ENCODE data around the gene TFR2.

TFR2 gene

DNA sequence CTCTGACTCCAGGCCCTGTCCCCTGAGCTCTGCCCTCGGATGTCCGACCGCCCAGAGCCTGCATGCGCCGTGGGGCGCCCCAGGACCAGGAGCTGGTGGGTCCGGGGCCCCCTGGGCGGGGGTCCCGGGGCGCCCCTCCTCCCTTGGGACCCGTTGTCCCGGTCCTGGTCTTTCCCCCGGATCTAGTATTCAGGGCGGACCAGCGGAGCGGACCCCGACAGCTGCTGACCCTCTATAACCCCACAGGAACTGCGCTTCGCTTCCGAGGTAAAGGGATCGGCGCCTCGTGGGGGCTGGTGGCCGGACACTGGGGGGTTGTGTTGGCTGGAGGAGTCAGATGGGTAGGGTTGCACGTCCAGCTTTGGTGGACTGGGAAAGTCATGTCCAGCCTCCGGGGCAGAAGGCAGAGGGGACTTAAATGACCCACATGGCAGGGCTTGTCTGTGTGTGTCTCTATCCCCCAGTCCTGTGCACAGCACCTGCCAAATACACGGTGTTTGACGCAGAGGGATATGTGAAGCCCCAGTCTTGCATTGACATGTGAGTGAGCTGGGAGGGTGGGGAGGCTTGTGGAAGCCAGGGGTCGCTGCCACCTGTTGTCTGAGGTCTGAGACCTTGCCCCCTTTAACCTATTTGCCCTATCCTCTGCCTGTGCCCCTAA lies 28.5 kb downstream of the TFR2 start:
- DNase-seq (ENCODE audit: low read depth in 2 of 2), result no peak

DNA sequence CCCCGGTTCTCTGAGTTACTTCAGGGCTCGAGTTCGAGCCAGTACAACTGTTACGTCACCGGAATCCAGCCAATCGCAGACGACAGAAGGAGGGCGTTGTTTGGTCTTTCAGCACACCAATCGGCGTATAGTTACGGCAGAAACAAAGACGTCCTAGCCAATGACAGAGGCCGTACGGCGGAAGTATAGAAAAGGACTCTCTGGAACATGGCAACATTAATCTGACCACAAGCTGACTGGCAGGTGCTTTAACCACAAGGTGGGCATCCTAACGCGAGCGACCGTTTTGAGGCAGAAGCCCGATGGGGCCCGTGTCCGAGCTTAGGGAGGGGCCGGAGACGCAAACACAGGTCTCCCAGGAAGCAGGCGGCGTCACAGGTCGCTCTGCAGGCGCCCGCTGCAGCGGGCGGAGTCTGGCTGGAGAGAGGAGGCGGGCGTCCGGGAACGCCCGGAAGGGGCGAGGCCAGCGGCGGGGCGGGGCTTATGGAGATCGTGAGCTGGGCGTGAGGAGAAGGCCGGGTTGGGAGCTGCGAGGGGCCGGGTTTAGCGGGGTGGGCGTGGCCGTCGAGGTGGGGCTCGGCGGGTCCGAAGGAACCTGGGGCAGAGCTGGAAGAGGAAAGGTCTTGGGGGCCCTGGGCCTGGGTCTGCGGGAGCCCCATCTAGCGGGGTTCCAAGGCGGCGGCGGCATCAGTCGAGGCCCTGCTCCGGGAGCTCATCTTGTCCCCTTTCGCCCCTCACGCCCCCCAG lies 29.2 kb downstream of the TFR2 start, which contains the start of gene MOSPD3:
Gene MOSPD3, plus strand, starts transcription at position 558 of the 747 bp plus-strand sequence. CDS start 252 bp downstream, outside the sequence.
- DNase-seq (ENCODE audit: low read depth in 2 of 2), result peak; percentile 97 to 98

DNA sequence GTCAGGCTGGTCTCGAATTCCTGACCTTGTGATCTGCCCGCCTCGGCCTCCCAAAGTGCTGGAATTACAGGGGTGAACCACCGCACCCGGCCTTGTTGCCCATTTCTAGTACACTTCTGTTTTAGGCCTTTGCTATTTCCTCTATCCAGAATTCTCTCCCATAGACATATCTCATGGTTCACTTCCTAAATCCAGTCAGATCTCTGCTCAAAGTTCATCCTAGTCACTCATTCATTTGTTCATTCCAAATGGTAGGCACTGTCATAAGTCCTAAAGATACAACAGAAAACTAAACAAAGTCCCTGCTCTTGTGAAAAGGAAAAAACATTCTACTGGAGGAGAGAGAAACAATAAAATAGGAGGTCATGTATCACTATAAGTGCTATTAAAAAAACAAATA lies 31.4 kb downstream of the TFR2 start:
- DNase-seq (ENCODE audit: low read depth in 2 of 2), result no peak

DNA sequence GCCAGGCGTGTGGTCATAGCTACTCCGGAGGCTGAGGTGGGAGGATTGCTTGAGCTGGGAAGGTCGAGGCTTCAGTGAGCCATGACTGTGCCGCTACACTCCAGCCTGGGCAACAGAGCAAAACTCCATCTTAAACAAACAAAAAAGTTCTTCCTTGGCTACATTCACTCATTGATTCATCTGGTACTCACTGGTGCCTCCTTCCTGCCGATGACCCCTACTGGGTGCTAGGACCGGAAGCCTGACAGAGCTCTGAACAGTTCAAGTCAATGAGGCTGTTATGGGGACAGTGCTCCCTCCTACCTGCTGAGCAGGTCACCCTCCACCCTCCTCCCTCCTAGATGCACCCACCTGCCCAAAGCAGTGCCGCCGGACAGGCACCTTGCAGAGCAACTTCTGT lies 34.2 kb downstream of the TFR2 start:
- no peak for DNase-seq (ENCODE audit: low read depth in 2 of 2)

DNA sequence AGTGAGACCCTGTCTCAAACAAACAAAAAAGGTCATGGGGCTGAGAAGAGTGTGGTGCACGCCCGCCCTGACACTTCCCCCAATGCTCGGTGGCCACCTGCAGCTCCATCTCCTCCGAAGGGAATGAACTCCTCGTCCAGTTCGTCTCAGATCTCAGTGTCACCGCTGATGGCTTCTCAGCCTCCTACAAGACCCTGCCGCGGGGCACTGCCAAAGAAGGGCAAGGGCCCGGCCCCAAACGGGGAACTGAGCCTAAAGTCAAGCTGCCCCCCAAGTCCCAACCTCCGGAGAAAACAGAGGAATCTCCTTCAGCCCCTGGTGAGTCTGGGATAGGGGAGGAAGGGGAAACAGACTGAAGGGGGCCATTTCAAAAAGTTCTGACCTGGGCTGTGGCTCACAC lies 35.0 kb downstream of the TFR2 start:
- no peak for DNase-seq (ENCODE audit: low read depth in 2 of 2)

DNA sequence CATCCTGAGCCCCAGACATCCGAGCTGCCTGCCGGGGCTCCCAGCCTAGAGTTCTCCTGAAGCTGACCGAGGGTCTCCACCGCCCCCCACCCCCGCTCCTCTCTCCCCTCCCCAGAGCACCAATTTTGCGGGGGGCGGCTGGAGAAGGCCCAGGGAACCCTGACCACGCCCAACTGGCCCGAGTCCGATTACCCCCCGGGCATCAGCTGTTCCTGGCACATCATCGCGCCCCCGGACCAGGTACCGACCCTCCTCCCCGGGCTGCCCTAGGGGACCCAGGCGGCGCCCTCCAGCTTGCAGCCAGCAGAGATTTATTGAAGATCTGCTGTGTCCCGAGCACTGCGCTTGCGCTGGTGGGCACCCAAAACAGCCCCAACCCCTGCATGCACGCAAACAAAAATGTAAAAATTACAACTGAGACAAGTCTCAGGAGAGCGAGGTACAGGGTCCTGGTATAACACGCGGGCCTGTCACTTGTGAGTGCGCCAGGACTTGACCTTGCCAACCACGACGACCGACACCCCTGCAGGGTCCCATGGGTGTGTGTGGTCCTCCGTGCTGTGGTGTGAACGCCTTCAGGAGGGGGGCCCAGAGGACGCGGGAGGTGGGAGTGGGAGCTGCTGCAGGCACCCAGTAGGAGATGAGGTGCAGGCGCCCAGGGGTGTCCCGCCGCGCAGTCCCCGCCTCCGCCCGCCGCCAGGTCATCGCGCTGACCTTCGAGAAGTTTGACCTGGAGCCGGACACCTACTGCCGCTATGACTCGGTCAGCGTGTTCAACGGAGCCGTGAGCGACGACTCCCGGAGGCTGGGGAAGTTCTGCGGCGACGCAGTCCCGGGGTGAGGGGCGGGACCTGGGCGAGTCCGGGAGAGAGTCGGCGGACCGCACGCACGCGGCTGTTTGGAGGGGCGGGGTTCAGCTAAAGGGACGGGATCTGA lies 36.1 kb downstream of the TFR2 start:
- DNase-seq (ENCODE audit: low read depth in 2 of 2), result peak in 1 of 2 donors; percentile 42

DNA sequence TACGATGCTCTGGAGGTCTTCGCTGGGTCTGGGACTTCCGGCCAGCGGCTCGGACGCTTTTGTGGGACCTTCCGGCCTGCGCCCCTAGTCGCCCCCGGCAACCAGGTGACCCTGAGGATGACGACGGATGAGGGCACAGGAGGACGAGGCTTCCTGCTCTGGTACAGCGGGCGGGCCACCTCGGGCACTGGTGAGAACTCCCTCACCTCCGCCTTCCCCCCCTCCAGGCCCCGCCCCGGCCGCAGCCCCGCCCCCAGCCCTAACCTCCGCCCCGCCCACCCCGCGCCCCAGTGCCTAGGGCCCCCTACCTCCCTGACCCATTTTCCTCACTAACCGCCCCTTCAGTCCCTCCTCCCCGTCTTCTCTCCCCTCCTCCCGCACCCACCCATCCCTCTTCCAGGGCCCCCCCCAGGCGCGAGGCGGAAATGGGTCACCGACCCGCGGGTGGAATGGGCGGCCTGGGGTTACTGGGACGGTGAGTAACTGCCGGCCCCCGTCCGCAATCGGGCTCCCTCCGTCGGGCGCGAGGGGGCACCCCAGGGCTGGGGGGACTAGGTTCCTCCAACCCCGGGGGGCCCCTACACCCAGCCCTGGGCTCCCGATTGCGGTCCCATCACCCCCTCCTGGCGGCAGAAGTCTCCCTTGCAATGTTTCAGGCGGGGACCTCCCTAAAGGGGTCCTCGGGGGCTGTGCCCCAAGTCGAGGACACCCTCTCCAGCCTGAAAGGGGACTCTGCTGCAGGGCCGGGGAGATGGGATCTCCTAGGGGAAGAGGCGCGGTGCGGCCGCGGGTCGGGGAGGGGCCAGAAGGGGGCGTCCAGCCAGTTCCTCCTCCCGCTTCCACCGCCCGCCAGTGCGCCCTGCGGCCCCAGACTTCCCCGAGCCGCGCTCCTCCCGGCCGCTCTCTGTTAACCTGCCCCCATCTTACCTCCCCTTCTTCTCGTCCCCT lies 37.0 kb downstream of the TFR2 start:
- peak in 1 of 2 donors; percentile 65 for DNase-seq (ENCODE audit: low read depth in 2 of 2)

DNA sequence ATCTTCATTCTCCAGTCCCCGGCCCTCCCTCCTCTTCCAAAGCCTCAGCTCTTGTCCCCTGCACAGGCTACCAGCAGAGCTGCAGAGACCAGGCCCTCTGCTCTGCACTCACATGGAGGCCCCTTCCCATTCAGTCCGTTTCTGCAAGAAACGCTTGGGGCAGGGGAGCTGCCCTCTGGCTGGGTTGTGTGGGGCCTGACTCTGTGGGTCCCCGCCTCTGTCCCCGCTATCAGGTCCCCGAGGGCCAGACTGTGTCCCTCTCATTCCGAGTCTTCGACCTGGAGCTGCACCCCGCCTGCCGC lies 37.7 kb downstream of the TFR2 start:
- DNase-seq (ENCODE audit: low read depth in 2 of 2), result no peak

DNA sequence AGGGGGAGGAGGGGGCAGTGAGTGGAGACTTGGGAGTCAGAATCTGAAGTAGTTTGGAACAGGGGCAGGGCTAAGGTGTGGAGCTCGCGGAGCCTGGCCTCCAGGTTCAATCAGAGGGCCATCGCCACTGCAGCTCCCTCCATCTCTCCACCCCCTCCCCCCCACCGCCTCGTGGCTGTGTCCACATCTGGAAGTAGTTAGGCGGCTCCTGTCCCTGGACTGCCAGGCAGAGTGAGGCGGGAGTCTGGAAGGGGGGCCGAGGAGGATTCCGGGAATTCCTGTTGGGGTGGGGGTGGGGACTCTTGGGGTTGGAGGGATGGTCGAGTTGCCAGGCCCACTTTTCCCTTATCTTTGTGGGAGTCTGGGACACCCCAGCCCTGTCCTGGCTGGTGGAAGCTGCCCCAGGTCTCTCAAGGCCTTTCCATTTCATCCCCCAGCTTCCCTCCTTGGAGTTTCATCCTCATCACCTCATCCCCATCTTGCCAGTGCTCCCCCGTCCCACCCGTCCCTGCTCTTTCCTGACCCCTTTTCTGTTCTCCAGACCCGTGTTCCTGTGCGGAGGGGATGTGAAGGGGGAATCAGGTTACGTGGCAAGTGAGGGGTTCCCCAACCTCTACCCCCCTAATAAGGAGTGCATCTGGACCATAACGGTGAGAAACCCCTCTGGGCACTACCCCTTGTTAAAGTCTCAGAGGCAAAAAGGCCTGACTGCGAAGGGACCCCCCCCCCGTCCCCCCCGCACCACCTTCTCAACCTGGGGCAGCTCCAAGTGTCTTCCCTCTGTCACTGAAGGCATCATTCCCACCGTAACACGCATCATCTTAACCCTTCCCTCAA lies 38.2 kb downstream of the TFR2 start:
- DNase-seq (ENCODE audit: low read depth in 2 of 2), result no peak

DNA sequence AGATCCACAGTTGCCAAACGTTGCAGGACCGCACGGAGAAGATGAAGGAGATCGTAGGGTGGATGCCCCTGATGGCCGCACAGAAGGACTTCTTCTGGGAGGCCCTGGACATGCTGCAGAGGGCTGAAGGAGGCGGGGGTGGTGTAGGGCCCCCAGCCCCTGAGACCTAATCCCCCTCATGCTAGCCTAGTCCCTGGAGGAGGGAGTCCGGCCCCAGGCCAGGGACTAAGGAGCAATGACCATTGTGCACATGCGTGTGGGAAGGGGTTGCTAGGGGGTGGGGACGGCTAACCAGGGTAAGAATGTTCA lies 40.7 kb downstream of the TFR2 start:
- DNase-seq (ENCODE audit: low read depth in 2 of 2), result no peak

DNA sequence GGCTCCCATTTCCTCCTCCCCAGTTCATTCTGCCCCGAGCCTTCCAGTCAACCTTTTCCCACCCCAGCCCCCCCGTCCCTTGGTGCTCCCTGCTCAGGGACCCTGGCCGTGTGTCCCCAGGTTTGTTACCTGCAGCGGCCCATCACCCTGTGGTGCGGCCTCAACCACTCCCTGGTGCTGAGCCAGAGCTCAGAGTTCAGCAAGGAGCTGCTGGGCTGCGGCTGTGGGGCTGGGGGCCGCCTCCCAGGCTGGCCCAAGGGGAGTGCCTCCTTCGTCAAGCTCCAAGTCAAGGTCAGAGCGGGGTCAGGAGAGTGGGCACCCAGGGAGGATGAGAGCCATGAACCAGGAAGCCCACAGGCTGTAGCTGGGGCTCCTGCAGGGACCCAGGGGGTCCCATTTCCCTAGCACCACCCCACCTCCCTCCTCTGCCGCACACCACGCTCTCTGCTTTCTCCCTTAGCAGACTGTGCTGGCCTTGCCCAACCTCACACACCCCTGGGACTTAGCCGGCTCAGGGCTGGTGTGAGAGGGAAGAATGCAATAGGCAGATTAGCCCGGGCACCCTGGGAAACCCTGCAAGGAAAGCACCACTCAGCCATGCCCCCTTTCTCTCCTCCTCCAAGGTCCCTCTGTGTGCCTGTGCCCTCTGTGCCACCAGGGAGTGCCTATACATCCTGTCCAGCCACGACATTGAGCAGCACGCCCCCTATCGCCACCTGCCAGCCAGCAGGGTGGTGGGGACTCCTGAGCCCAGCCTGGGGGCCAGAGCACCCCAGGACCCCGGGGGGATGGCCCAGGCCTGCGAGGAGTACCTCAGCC lies 41.2 kb downstream of the TFR2 start:
- no peak for DNase-seq (ENCODE audit: low read depth in 2 of 2)

DNA sequence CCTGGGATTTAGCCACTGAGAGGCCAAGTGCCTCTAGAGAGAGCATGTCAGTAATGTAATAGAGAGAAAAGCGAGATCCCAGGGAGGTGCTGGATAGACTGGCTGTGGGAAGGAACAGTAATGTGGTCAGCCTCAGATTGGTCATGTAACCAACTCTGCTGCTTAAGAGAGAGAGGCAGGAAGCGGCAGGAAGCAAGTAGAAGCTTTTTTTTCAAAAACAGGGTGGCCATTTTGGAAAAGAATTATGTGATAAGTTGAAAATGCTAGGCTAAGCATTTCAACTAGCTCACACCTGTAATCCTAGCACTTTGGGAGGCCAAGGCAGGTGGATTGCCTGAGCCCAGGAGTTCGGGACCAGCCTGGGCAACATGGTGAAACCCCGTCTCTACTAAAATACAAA lies 42.9 kb downstream of the TFR2 start:
- no peak for DNase-seq (ENCODE audit: low read depth in 2 of 2)

DNA sequence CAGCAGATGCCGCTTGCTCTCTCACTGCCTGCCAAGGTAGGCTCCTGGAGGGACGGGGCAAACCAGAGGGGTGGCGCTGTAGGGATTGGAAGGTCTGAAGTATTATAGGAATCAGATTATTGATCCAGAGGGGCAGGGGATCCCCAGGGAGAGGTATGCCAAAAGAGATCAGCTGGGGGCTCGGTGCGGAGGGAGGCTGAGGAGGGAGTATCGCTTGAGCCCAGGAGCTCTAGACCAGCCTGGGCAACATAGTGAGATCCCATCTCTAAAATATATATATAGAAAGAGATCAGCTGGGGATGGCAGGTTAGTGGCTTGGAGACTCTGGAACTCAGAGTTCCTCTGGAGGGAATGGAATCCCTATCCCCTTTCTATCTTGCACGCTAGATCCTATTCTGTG lies 46.2 kb downstream of the TFR2 start:
- DNase-seq (ENCODE audit: low read depth in 2 of 2), result no peak

DNA sequence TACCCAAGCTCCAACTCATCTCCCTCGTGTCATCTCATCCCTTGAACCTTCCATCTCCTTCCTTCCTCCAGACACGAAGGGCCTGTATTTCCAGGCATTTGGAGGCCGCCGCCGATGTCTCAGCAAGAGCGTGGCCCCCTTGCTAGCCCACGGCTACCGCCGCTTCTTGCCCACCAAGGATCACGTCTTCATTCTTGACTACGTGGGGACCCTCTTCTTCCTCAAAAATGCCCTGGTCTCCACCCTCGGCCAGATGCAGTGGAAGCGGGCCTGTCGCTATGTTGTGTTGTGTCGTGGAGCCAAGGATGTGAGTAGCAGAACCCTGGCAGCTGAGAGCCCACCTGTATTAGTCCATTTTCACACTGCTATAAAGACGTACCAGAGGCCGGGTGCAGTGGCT lies 49.8 kb downstream of the TFR2 start:
- DNase-seq (ENCODE audit: low read depth in 2 of 2), result no peak

DNA sequence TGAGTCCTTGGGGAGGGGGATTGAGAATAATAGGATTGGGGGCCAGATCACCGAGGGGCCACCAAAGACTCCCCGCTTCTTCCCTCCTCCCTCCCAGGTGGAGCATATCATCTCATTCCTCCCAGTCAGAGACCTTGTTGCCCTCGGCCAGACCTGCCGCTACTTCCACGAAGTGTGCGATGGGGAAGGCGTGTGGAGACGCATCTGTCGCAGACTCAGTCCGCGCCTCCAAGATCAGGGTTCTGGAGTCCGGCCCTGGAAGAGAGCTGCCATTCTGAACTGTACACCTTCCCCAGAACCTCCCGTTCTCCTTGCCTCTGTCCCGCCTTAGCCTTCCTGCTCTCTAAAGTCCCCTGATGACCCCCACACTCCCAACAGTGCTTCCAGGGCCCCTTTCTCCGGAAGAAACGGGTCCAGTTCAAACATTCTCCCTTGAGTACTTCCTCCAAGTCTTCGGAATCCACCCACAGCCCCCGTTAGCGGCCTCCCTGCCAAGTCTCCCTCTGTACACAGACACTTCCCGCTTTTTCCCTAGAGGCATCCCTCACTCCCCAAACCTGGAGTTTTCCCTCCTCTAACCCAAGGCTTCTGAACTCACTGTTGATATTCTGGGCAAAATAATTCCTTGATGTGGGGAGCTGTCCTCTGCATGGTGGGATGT lies 51.1 kb downstream of the TFR2 start:
- DNase-seq (ENCODE audit: low read depth in 2 of 2), result no peak

DNA sequence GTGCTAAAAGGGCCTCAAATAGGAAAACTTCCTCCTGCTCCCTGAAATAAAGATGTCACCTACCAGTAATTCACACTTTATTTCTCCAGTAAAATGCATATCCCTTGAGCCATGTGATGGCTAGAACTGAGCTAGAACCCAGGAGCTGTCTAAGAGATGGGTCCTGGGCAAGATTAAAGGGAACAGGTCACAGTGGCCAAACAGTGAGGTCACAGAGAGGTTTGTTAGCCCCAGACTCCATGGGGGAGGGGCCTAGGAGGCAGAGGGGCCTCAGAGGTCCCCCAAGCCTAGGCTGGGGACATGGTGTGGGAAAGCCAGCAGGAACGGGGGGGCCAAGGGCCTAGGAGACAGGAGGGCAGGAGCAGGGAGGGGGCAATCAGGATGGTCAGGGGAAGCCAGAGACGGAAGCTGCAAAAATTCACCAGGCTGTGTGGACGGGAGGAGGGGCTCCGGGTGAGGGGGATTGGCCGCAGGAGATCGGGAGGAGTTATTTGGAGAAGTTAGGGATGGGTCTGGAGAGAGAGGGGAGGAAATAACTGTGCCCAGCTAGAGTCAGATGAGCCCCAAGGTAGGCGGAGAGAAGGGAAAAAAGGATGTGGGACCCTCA lies 51.9 kb downstream of the TFR2 start:
- no peak for DNase-seq (ENCODE audit: low read depth in 2 of 2)

DNA sequence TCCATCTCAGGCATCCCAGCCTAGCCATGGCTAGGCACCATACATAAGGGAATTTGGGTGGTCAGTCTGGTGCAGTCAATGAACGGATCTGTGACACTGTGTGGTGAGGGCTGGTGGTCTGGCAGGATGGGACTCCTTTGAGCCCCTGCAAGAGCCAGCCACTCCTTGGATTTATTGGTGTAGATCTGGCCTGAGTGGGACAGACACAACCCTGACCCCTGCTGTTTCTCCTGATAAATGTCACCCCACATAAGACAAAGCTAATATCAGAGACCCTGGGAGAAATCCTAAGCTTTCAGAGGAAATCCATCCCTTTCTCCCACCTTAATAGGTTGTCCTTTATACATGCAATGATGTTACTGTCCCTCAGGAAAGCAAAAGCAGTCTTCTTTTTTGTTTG lies 52.9 kb downstream of the TFR2 start:
- no peak for DNase-seq (ENCODE audit: low read depth in 2 of 2)

DNA sequence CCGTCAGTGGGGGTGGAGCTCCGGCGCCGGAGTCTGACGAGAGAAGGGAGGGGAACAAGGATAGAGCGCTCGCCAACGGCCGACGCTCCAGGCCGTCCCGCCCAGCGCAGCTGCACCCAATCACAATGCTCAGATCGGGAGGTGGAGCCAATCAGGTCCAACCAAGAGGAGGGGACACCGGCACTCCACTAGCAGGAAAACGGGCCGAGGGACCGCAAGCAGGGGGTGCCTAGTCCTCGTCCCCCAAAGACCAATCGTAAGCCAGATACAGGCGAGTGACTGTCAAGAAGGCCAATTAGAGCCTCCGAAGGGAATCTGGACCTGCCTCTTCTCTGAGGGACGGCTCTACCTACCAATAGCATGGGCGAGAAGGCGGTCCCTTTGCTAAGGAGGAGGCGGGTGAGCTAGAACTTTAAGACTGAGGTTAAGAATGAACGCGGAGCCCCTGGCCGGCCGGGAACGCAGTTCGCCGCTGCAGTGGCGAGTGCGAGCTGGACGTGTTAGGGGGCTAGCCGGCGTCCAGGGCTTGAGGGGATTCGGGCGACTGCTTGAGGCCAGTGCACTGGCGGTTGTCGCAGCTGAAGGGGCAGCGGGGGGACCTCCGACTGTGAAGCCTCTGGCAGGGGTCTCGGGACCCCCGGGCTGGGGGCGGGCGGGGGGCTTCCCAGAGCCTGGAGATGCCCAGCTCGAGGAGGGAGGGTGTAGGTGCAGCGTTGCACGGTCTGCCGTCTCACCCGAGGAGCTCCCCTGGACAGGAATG lies 54.9 kb downstream of the TFR2 start, which contains the start of gene FBXO24:
Gene FBXO24, plus strand, starts transcription at position 63 of the 760 bp plus-strand sequence. Its CDS starts 298 bp downstream, at position 361.
- peak; percentile 99 to 100 for DNase-seq (ENCODE audit: low read depth in 2 of 2)
